ENCODE results near the gene STPG3.

Gene STPG3

DNA sequence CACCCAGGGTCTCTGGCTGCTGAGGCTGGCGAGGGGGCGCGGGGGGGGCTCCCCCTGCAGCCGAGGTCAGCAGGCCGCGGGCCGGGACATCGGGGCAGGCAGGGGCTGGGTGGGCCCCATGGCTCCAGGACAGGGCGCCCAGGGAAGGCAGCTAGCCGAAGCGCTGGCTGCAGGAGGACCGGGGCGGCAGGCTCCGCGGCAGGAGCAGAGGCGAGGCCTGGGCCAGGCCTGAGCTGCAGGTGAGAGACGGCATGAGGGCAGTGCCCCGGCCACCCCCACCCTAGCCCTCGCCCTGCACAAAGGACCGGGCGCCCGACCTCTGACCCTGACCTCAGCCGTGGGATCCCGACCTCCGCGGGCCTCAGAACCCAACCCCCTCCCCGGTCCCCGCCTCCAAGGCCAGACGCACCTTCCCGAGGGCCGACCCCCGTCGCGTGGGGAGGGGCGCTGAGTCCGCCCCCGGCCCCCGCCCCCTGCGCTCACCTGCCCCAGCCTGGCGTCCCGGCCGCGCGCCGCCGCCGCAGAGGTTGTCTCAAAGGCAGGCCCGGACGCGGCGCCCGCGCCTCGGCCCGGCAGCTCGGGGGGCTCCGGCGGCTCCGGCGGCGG, 29.5 kb upstream of the STPG3 start:
- no peak for DNase-seq (ENCODE audit: low spot score)
- in situ Hi-C loops (cut with MboI; ENCODE audit: low sequenced_read_pairs, unreplicated experiment): no loop called here
- TF ChIP-seq, protein P1, sequence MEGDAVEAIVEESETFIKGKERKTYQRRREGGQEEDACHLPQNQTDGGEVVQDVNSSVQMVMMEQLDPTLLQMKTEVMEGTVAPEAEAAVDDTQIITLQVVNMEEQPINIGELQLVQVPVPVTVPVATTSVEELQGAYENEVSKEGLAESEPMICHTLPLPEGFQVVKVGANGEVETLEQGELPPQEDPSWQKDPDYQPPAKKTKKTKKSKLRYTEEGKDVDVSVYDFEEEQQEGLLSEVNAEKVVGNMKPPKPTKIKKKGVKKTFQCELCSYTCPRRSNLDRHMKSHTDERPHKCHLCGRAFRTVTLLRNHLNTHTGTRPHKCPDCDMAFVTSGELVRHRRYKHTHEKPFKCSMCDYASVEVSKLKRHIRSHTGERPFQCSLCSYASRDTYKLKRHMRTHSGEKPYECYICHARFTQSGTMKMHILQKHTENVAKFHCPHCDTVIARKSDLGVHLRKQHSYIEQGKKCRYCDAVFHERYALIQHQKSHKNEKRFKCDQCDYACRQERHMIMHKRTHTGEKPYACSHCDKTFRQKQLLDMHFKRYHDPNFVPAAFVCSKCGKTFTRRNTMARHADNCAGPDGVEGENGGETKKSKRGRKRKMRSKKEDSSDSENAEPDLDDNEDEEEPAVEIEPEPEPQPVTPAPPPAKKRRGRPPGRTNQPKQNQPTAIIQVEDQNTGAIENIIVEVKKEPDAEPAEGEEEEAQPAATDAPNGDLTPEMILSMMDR (IDR thresholded peaks at IDR 0.05; ENCODE audit: borderline replicate concordance, control extremely low read depth, extremely low read depth, insufficient read depth, missing control alignments): no peak

DNA sequence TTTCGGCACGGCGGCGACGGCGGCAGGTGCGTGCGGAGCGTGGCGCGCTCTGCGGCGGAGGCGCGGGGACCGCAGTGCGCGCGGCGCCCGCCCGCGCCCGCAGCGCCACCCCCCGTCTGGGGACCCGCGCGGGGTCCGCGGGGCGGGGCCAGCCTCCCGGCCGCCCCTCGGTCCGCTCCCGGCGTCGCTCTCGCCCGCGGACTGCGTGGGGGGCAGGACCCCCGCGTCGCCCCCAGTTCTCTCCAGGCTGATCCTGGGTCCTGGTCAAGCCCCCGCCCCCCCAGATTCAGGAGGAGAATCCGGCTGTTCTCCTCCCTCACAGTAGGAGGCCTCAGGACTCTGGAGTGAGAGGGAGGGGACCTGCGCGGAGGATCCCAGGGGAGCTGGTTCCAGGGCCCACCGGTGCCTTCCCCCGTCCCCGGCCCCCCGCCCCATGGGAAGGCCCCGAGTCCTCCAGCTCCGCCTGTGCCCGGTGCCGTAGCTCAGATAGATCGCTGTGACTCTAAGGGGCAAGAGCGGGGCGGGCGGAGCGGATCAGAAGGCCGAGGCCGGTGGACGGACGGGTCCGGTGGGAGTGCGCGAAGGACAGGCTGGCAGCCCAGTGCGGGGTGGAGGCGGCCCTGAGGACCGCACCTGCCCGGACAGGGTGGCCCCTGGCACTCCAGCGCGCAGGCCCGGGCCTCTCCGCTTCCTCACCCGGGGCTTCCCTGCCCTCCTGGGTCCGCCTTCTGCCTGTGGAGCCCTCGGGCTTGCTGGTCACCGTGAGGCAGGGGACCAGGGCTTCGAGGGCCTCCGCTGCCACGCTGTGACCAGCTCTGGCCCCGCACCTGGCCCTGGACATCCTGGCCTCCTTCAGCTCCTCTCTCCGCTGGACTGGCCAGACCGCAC, 28.7 kb upstream of the STPG3 start, which contains the start of gene RNF208:
TSS of gene RNF208 (minus strand) at position 51 of the 888 bp plus-strand sequence. CDS start 1,028 bp downstream, outside the sequence.
- in situ Hi-C loops (cut with MboI; ENCODE audit: low sequenced_read_pairs, unreplicated experiment): no loop called here
- no peak for DNase-seq (ENCODE audit: low spot score)
- TF ChIP-seq, protein P1 (IDR thresholded peaks at IDR 0.05; ENCODE audit: borderline replicate concordance, control extremely low read depth, extremely low read depth, insufficient read depth, missing control alignments): peak; percentile 4

DNA sequence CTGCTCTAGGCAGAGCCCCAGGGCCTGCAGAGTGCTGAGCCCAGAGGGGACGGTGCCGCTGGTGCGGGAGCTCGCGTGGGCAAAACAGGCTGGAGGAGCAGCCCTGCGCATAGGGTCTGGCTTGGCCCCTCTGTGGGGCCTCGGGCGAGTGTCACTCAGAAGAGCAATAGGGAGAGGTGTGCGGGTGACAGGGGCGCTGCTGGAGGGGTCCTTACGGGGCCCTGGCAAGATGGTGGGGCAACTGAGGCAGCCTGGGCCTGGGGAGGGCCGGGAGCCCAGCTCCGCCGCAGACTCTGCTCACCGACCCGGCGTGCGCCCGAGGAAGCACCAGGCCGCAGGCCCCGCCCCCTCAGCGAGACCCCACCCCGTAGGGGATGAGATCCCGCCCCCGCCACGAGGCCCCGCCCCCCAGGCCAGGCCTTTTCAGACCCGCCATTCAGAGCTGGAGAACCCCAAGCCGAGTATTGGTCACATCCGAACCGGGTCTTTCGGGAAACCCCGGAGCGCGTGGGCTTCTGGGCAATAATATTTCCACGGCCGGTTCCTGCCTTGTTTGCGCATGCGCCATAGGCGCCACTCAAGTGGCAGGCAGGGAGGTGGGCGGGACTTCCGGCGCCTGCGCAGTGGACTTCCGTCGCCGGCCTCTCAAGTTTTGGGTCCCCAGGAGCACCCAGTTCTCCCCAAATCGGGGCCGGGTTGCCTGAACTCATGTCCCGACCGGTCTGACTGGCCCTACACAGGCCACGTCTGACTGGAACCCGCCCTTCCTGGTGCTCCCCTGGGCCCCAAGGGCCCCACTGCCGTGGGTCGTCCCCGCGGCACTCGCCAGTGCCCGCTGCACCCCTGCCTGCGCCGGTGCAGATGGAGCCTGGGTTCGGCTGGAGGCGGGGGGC, 27.8 kb upstream of the STPG3 start:
- DNase-seq (ENCODE audit: low spot score): peak; percentile 99
- TF ChIP-seq, protein P1 (IDR thresholded peaks at IDR 0.05; ENCODE audit: borderline replicate concordance, control extremely low read depth, extremely low read depth, insufficient read depth, missing control alignments): no peak
- in situ Hi-C loops (cut with MboI; ENCODE audit: low sequenced_read_pairs, unreplicated experiment): no loop called here

DNA sequence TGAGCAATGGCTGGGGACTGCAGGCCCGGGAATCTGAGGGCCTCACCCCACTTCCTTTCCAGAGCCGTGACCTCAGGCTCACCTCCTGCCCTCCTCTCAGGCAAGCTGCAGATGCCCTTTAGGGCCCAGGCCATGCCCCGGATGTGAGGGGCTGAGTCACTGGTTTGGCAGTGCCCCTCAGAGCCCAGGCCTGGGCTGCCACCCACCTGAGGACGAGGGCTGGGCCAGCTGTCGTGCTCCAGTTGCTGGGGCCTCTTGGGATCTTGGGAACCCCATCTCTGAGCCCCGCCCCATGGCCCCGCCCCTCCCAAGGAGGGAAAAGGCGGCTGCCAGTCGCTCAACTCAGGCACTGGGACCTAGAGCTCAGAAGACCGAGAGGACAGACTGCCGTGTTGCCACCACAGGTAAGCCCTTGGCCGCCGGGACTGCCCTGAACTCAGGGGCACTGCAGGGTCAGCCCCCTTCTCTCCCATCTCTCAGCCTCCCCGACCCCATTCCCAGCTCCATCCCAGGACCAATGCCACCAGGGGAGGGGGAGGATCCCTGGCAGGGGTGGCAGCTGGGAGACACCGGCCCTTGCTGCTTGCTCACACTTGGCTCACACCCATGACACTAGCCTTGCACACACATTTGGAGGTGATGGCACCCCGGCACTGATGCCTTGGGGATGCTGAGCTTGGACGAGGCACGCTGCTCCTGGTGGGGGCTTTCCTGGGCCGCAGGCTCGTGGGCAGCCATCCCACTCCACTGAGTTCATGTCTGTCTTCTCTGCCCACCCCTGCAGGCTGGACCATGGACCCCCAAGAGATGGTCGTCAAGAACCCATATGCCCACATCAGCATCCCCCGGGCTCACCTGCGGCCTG, 26.0 kb upstream of the STPG3 start, which contains the start of gene CYSRT1:
TSS of gene CYSRT1 (plus strand) at position 345 of the 865 bp plus-strand sequence. CDS start at position 793, 448 bp downstream.
- in situ Hi-C loops (cut with MboI; ENCODE audit: low sequenced_read_pairs, unreplicated experiment): loop anchor here (5.0 kb wide), 1 partner anchor 108 kb away; no protein-coding TSS in a partner anchor
- TF ChIP-seq, protein P1 (IDR thresholded peaks at IDR 0.05; ENCODE audit: borderline replicate concordance, control extremely low read depth, extremely low read depth, insufficient read depth, missing control alignments): no peak
- no peak for DNase-seq (ENCODE audit: low spot score)

DNA sequence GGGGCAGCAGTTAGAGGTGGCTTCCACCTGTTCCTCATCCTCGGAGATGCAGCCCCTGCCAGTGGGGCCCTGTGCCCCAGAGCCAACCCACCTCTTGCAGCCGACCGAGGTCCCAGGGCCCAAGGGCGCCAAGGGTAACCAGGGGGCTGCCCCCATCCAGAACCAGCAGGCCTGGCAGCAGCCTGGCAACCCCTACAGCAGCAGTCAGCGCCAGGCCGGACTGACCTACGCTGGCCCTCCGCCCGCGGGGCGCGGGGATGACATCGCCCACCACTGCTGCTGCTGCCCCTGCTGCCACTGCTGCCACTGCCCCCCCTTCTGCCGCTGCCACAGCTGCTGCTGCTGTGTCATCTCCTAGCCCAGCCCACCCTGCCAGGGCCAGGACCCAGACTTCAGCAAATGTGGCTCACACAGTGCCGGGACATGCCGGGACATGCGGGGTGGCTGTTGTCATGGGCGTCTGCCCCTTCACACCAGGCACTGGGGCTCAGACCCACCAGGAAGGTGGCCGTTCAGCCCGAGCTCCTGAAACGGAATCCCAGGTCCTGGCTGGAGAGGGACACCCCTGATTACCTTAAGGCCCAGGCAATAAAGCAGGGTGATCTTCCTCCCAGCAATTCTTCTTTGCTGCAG, 25.3 kb upstream of the STPG3 start:
- in situ Hi-C loops (cut with MboI; ENCODE audit: low sequenced_read_pairs, unreplicated experiment): loop anchor here (5.0 kb wide), 1 partner anchor 109 kb away; no protein-coding TSS in a partner anchor
- TF ChIP-seq, protein P1 (IDR thresholded peaks at IDR 0.05; ENCODE audit: borderline replicate concordance, control extremely low read depth, extremely low read depth, insufficient read depth, missing control alignments): no peak
- DNase-seq (ENCODE audit: low spot score): no peak
